Spleen (tissue), 11 donors: ENCODE measurements around the gene PAX3. TPM values are rescaled to one million over a fixed set of nuclear protein-coding genes. Genes with fewer than 3 reads are reported as not detected.

Source experiments
- DNase-seq: peaks from one replicate; pipeline ENCODE4 v3.0.0-alpha.2; 2020
- H3K27ac ChIP-seq, 8 donors: fragments of 200-600 bp; sonication (generic) in 7 of 8; 1 replicate in 4 of 8; 2 replicates in 4 of 8; pipeline versions ENCODE4 v1.5.0 to v1.8.0; 2016 to 2021; ENCODE audit warnings: inconsistent platforms in 4 of 8, mild to moderate bottlenecking in 4 of 8, moderate library complexity in 1 of 8
- H3K27me3 ChIP-seq, 7 donors: fragments of 200-600 bp; sonication (generic) in 6 of 7; replicated peaks in 1 of 7; 1 replicate in 4 of 7; 2 replicates in 3 of 7; pipeline versions ENCODE4 v1.5.0 to v1.8.0; 2016 to 2021; ENCODE audit warnings: inconsistent platforms in 3 of 7, mild to moderate bottlenecking in 1 of 7
- H3K36me3 ChIP-seq, 6 donors: fragments of 200-600 bp; sonication (generic) in 5 of 6; 1 replicate in 4 of 6; 2 replicates in 2 of 6; pipeline versions ENCODE4 v1.5.0 to v1.8.0; 2016 to 2021; ENCODE audit warnings: inconsistent platforms in 2 of 6
- H3K4me1 ChIP-seq, 6 donors: fragments of 200-600 bp; sonication (generic) in 5 of 6; 1 replicate in 3 of 6; 2 replicates in 3 of 6; pipeline versions ENCODE4 v1.5.0 to v1.8.0; 2016 to 2021; ENCODE audit warnings: inconsistent platforms in 3 of 6
- H3K4me3 ChIP-seq, 8 donors: fragments of 200-600 bp; sonication (generic) in 7 of 8; 1 replicate in 4 of 8; 2 replicates in 4 of 8; pipeline versions ENCODE4 v1.5.0 to v1.8.0; 2016 to 2021; ENCODE audit warnings: inconsistent platforms in 4 of 8, mild to moderate bottlenecking in 4 of 8, moderate library complexity in 2 of 8
- H3K9me3 ChIP-seq, 8 donors: fragments of 200-600 bp; sonication (generic) in 7 of 8; 1 replicate in 4 of 8; 2 replicates in 4 of 8; pipeline versions ENCODE4 v1.5.0 to v1.8.0; 2016 to 2021; ENCODE audit warnings: inconsistent platforms in 4 of 8
- CTCF ChIP-seq, 11 experiments: fragments of 200-600 bp in 7 of 11; fragments of 450-650 bp in 4 of 11; sonication (generic) in 4 of 11; IDR thresholded peaks in 8 of 11; conservative IDR thresholded peaks in 3 of 11; 1 replicate in 7 of 11; 2 replicates in 4 of 11; pipeline versions ENCODE4 v1.4.0 to v1.8.0; 2016 to 2021; ENCODE audit warnings: antibody characterized with exemption in 11 of 11, inconsistent platforms in 4 of 11, mild to moderate bottlenecking in 1 of 11
- POLR2A ChIP-seq, 3 donors: fragments of 450-650 bp; IDR thresholded peaks; one replicate each; pipeline ENCODE4 v1.5.1; 2017; ENCODE audit warnings: antibody characterized with exemption in 3 of 3, mild to moderate bottlenecking in 1 of 3
- POLR2AphosphoS5 ChIP-seq, 3 donors: sonication (generic); formaldehyde crosslinking; IDR thresholded peaks; one replicate each; pipeline ENCODE4 v1.5.1; 2017; ENCODE audit warnings: antibody characterized with exemption in 3 of 3
- WGBS, 5 donors: extraction: QIAGEN DNeasy Blood & Tissue Kit in 3 of 5; methylation state at CpG; one replicate each; pipeline versions ENCODE4 v1.1.5 to v1.1.7; 2013 to 2018; 5-methylcytosine and 5-hydroxymethylcytosine counted together
- intact Hi-C: fragments of 100-400 bp; cut with DNase I; formaldehyde crosslinking; loops from one replicate; pipeline ENCODE4 v1.15.0; 2023; ENCODE audit warnings: low total_unique reads
- polyA plus RNA-seq, 3 donors: library from polyadenylated mRNA; stranded (reverse); fragments of 200-250 nt; gene quantifications; one replicate each; pipeline ENCODE4 v1.2.1, GENCODE V29; 2013
- total RNA-seq, 7 donors: library from RNA; depleted of rRNA in 3 of 7; stranded (reverse); fragments of >200 nt in 3 of 7; fragmentation: NEBNext Ultra II Directional in 4 of 7; extraction: Animal tissue kit (Norgen Biotek cat#: 25700) in 4 of 7; gene quantifications; one replicate each; pipeline versions ENCODE4 v1.1.0 to v1.2.1, GENCODE V29; 2016 to 2021
- donor health status: healthy with polysubstance abuse.
- donor health status: DM: no; HTN: no; CAD: no; lungs with moderate emphysema.
- donor health status: DM: no; HTN: no; CAD: no.
- donor health status: Bipolar disorder and iron deficiency.
- donor health status: healthy.
- donor health status: DM: no; HTN: no; CAD: no.
- donor health status: DM: yes; HTN: yes; CAD: no.

Gene PAX3
- total and polyA plus RNA-seq, 10 donors: 0.26 TPM; not detected in 9

- H3K9me3 ChIP-seq: no peaks in the 10 kb centered on the region
- H3K27ac ChIP-seq: no peak overlapping the region
- no peaks in the 10 kb centered on the region for H3K4me1 ChIP-seq
- WGBS, 5 donors: 67 to 77% (median 73%) methylated on average over 3 of the region's 3 CpGs
- no peaks in the 10 kb centered on the region for H3K36me3 ChIP-seq
- no peak overlapping the region for H3K4me3 ChIP-seq
- intact Hi-C loops: no loop called here
- TF ChIP-seq POLR2AphosphoS5 (IDR thresholded peaks at IDR 0.05): no peak
- TF ChIP-seq POLR2A (IDR thresholded peaks at IDR 0.05): no peak
- no peak for TF ChIP-seq CTCF (IDR thresholded peaks at IDR 0.05 in 8 of 11, conservative IDR thresholded peaks at IDR 0.05 in 3 of 11)
- DNase-seq: no peak
- H3K27me3 ChIP-seq: peaks cover 3 to 60% (median 19%) of the 10 kb centered on the region in 7 donors
Observed at GRCh38 chr2:222238072-222238471, 60.7 kb downstream of the PAX3 start.

GRCh38 chr2:222232839-222233238 lies 66.0 kb downstream of the PAX3 start:
- DNase-seq: no peak
- Histone ChIP-seq H3K36me3 (no peaks in the 10 kb centered on the region), H3K4me3 (no peak overlapping the region), H3K27ac (no peak overlapping the region), H3K9me3 (no peaks in the 10 kb centered on the region), H3K4me1 (no peaks in the 10 kb centered on the region), H3K27me3 (peaks cover 0 to 10% (median 0%) of the 10 kb centered on the region in 7 donors)
- TF ChIP-seq CTCF (IDR thresholded peaks at IDR 0.05 in 8 of 11, conservative IDR thresholded peaks at IDR 0.05 in 3 of 11) (no peak), POLR2AphosphoS5 (IDR thresholded peaks at IDR 0.05) (no peak), POLR2A (IDR thresholded peaks at IDR 0.05) (no peak)
- intact Hi-C loops: no loop called here

GRCh38 chr2:222232372-222232771 lies 66.4 kb downstream of the PAX3 start:
- DNase-seq: no peak
- 78 to 87% (median 84%) methylated on average over 3 of the region's 3 CpGs for WGBS, 5 donors
- intact Hi-C loops: no loop called here
- TF ChIP-seq CTCF (IDR thresholded peaks at IDR 0.05 in 8 of 11, conservative IDR thresholded peaks at IDR 0.05 in 3 of 11): no peak
- no peak for TF ChIP-seq POLR2AphosphoS5 (IDR thresholded peaks at IDR 0.05)
- no peak for TF ChIP-seq POLR2A (IDR thresholded peaks at IDR 0.05)
- Histone ChIP-seq H3K27me3 (peaks cover 0 to 7% (median 0%) of the 10 kb centered on the region in 7 donors), H3K27ac (no peak overlapping the region), H3K4me1 (no peaks in the 10 kb centered on the region), H3K36me3 (no peaks in the 10 kb centered on the region), H3K9me3 (no peaks in the 10 kb centered on the region), H3K4me3 (no peak overlapping the region)

GRCh38 chr2:222228054-222228453 lies 70.7 kb downstream of the PAX3 start:
- H3K4me1 ChIP-seq: no peaks in the 10 kb centered on the region
- H3K36me3 ChIP-seq: no peaks in the 10 kb centered on the region
- no peaks in the 10 kb centered on the region for H3K27me3 ChIP-seq
- no peak for TF ChIP-seq CTCF (IDR thresholded peaks at IDR 0.05 in 8 of 11, conservative IDR thresholded peaks at IDR 0.05 in 3 of 11)
- H3K27ac ChIP-seq: no peak overlapping the region
- no peak for DNase-seq
- H3K4me3 ChIP-seq: no peak overlapping the region
- WGBS, 5 donors: 51 to 68% (median 58%) methylated on average over 4 of the region's 4 CpGs
- H3K9me3 ChIP-seq: no peaks in the 10 kb centered on the region
- intact Hi-C loops: no loop called here
